Measurements from ENCODE around the gene STAG2. TPM values are rescaled to one million over a fixed set of nuclear protein-coding genes. Genes with fewer than 3 reads are reported as not detected.
A peak's percentile ranks its signal among the peaks of the same experiment; 100 is the strongest.
"Not testable (repeated sequence)": the region's sequence is repeated elsewhere in the genome, so short reads cannot be mapped to it uniquely, and the experiment has no call there.

The STAG2 gene
- total and polyA plus RNA-seq, 2 of the 13 experiments (the other 11 are each of a cell fraction or from before 2014, with no cell fraction given): 21.0 to 50.8 TPM

- DNase-seq (ENCODE audit: low spot score); in situ Hi-C loops (cut with HindIII; ENCODE audit: extremely low pct_ligation_motif_present, low pct_unique_long_range_greater_than_20kb); H4K20me1 ChIP-seq (ENCODE audit: insufficient read depth, low read length); BruUV-seq (replicated peaks); H3K9me3 ChIP-seq (ENCODE audit: low read length); intact Hi-C loops (cut with micrococcal nuclease; ENCODE audit: unreplicated experiment); H3K36me3 ChIP-seq (replicated peaks in 1 of 2; ENCODE audit: control insufficient read depth in 1 of 2, insufficient read depth in 2 of 2, low read length in 2 of 2); H3K27me3 ChIP-seq (ENCODE audit: control insufficient read depth in 1 of 2, insufficient read depth in 2 of 2, low read length in 2 of 2); ATAC-seq; FAIRE-seq; H3K79me2 ChIP-seq (ENCODE audit: insufficient read depth, low read length); H3K4me3 ChIP-seq (replicated peaks in 1 of 3; ENCODE audit: insufficient read depth in 1 of 3, low read depth in 2 of 3, low read length in 3 of 3); H3K4me2 ChIP-seq (ENCODE audit: low read depth, low read length); H2AFZ ChIP-seq (ENCODE audit: low read length); POLR2A ChIA-PET; H3K27ac ChIP-seq (ENCODE audit: extremely low read length, insufficient read depth, low read length); CTCF ChIA-PET (ENCODE audit: low intra/inter-chr PET ratio, low total read pairs); H3K9ac ChIP-seq (ENCODE audit: insufficient read depth, low read depth, low read length); H3K4me1 ChIP-seq (ENCODE audit: insufficient read depth, low read length): not testable (repeated sequence)
- WGBS (ENCODE audit: low lambda C conversion rate): 97% methylated on average over 7 of the region's 7 CpGs
These were observed 143.0 kb downstream of the STAG2 start for GRCh38 chrX:124104512-124104911.

GRCh38 chrX:124113621-124114600, 152.4 kb downstream of the STAG2 start:
- peak; percentile 64 for ATAC-seq
- no peak for DNase-seq (ENCODE audit: low spot score)
- ChIA-PET POLR2A (no interaction called here), CTCF (ENCODE audit: low intra/inter-chr PET ratio, low total read pairs) (no interaction called here)
- BruUV-seq (replicated peaks): no TSS peak
- WGBS (ENCODE audit: low lambda C conversion rate): 84% methylated on average over 2 of the region's 4 CpGs
- FAIRE-seq: no peak
- no peaks in the 10 kb centered on the region for H3K27me3 ChIP-seq (ENCODE audit: control insufficient read depth in 1 of 2, insufficient read depth in 2 of 2, low read length in 2 of 2)
- no peak overlapping the region for H3K4me2 ChIP-seq (ENCODE audit: low read depth, low read length)
- intact Hi-C loops (cut with micrococcal nuclease; ENCODE audit: unreplicated experiment): no loop called here
- H3K4me1 ChIP-seq (ENCODE audit: insufficient read depth, low read length): no peaks in the 10 kb centered on the region
- no peak overlapping the region for H3K4me3 ChIP-seq (replicated peaks in 1 of 3; ENCODE audit: insufficient read depth in 1 of 3, low read depth in 2 of 3, low read length in 3 of 3)
- H3K36me3 ChIP-seq (replicated peaks in 1 of 2; ENCODE audit: control insufficient read depth in 1 of 2, insufficient read depth in 2 of 2, low read length in 2 of 2): no peaks in the 10 kb centered on the region
- no peak overlapping the region for H3K9ac ChIP-seq (ENCODE audit: insufficient read depth, low read depth, low read length)
- no peaks in the 10 kb centered on the region for H3K9me3 ChIP-seq (ENCODE audit: low read length)
- in situ Hi-C loops (cut with HindIII; ENCODE audit: extremely low pct_ligation_motif_present, low pct_unique_long_range_greater_than_20kb): no loop called here
- H3K79me2 ChIP-seq (ENCODE audit: insufficient read depth, low read length): no peaks in the 10 kb centered on the region
- H3K27ac ChIP-seq (ENCODE audit: extremely low read length, insufficient read depth, low read length): no peak overlapping the region
- H2AFZ ChIP-seq (ENCODE audit: low read length): no peak overlapping the region
- TF ChIP-seq ZNF75D (CRISPR knock-in tag; IDR thresholded peaks at IDR 0.05; ENCODE audit: borderline replicate concordance) (no peak), HDAC2 (CRISPR knock-in tag; IDR thresholded peaks at IDR 0.05) (no peak), AGO2 (optimal IDR thresholded peaks at IDR 0.05; ENCODE audit: low read depth, low read length) (no peak), CREBL2 (CRISPR knock-in tag; IDR thresholded peaks at IDR 0.05; ENCODE audit: borderline replicate concordance) (no peak), POLR2AphosphoS5 (IDR thresholded peaks at IDR 0.05; ENCODE audit: low read depth, low read length) (no peak), ZNF205 (CRISPR knock-in tag; IDR thresholded peaks at IDR 0.05) (no peak), ZNF3 (CRISPR knock-in tag; IDR thresholded peaks at IDR 0.05) (no peak), TRIM24 (CRISPR knock-in tag; IDR thresholded peaks at IDR 0.05) (no peak), ZNF546 (CRISPR knock-in tag; conservative IDR thresholded peaks at IDR 0.05) (no peak), ZBTB8A (CRISPR knock-in tag; IDR thresholded peaks at IDR 0.05; ENCODE audit: borderline replicate concordance, low read depth) (no peak), ARID2 (CRISPR knock-in tag; IDR thresholded peaks at IDR 0.05; ENCODE audit: borderline replicate concordance) (no peak), ZNF430 (CRISPR knock-in tag; IDR thresholded peaks at IDR 0.05) (no peak)
- no peaks in the 10 kb centered on the region for H4K20me1 ChIP-seq (ENCODE audit: insufficient read depth, low read length)

All from HepG2 (cell line).